HG02623 (cell line): ENCODE data around the gene NT5M.

Experiments used
- ATAC-seq: cut with Tn5 transposase; IDR thresholded peaks from one replicate; pipeline ENCODE4 v1.9.1; 2021; ENCODE audit warnings: moderate library complexity; ENCODE audit not compliant: unreplicated experiment

The NT5M gene

DNA sequence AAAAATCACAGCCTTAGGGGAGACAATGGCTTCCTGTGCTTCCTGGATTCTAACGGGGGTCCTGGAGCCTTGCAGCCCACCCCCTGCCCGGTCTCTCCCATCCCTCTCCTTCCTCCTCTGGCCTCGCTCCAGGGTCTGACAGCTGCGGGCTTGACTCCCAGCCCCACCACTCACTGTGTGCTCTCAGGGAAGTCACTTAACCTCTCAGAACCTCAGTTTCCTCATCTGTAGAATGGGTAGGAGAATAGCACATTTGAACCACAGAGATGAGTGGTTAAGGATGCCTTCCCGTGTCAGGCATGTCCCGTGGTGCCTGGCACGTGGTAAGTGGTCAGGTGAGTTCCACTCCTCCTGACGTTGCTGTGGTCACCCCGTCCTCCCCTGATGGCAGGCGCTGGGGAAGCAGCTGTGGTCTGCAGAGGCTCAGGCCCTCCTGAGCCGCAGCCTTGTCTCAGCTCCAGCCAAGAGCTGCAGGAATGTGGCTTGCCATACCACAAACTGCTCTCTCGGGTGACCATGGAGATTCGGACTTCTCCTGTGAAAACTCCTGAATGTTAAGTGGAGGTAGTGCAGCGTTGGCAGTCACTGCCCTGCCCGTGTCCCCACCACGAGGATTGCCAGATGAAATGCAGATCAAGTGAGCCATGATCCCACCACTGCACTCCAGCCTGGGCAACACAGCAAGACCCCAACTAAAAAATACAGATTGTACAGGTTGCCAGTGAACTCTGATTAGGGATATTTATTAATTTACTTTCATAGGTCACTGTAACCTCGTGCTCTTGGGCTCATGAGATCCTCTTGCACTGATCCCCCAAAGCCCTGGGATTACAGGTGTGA lies 85.7 kb downstream of the NT5M start:
- ATAC-seq = no peak

DNA sequence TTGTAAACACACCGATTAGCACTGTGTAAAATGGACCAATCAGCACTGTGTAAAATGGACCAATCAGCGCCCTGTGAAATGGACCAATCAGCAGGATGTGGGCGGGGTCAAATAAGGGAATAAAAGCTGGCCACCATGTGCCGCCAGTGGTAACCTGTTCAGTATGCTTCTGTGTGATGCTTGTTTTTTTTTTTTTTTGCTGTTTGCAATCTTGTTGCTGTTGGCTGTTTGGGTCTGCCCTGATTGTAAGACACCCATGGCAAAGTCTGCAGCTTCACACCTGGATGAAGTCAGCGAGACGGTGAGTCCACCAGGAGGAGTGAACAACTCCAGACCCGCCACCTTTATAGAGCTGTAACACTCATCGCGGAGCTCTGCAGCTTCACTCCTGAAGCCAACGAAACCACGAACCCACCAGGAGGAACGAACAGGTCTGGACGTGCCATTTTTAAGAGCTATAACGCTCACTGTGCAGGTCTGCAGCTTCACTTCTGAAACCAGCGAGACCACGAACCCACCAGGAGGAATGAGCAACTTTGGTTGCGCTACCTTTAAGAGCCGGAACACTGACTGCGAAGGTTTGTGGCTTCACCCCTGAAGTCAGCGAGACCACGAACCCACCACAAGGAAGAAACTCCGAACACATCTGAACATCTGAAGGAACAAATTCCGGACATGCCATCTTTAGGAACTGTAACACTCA lies 88.6 kb downstream of the NT5M start:
- ATAC-seq = no peak

DNA sequence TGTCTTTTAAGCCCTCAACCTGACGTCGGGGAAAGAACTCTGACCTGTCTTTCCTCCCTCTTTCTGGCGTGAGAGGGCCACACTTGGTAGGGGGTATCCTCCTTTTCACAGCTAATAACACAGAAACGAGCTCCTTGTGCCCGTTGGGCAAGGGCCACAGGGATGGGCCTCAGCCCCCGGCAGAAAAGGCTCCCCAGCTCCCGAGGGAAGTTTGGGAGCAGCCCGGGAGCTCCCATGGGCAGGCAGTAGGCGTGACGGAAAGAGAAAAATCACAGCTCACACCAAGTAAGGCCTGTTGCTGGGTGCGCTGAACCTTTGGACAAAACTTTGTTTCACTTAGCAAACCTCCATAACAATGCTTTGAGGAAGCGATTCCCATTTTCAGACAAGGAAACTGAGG lies 90.8 kb downstream of the NT5M start:
- no peak for ATAC-seq

DNA sequence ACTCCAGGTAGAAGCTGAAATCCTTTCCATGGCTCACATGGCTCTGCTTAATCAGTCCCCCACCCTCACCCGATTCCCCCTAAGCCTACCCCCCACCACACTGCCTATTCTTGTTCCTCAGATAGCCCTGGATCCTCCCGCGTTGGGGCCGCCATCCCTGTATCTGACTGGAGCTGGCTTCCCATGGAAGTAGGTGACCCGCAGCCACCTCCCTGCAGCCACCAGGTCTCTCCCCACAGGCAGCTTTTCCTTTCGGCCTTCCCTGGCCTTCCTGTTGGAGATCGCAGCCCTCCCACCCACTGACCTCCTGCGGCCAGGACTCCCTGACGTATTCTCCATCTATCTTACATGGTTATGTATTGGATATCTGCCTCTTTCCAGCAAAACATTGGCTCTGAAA lies 91.3 kb downstream of the NT5M start:
- ATAC-seq = no peak

DNA sequence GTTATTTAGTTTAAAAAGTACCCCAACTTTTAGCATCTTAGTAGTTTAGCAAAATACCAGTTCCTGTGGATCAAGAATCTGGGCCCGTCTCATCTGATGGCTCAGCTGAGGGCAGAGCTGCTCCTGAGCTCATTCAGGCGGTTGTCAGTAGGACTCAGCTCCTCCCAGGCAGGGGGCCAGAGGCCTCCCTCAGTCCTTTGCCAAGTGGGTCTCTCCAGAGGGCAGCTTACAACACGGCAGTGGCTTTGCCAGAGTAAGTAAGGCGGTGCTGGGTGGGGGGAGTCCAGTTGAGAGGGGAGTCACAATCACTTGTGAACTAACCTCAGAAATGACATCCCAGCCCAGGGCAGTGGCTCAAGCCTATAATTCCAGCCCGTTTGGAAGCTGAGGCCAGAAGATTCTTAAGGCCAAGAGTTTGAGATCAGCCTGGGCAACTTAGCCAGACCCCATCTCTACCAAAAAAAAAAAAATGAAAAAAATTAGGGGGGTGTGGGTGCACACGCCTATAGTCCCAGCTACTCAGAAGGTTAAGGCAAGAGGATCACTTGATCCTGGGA lies 92.2 kb downstream of the NT5M start:
- ATAC-seq = no peak

DNA sequence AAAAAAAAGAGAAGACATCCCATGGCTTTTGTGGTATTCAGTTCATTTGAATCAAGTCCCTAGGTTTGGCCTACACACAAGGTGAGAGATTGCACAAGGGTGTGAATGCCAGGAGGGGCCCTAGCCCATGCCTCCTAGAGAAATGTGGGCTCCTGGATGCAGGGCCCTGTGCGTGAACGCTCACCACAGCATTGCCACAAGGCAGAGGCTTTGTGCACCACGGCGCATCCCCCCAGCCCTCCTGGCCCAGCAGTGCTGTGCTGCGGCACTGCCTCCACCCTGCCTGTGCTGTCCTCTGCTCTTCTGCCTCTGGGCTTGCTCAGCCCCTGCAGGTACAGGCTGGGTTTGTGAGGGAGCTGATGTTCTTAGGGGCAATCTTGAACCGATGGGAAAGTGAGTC lies 92.7 kb downstream of the NT5M start:
- no peak for ATAC-seq
